Stomach (tissue), 4 donors: Measurements from ENCODE around the gene SLC22A14.

ENCODE experiments used
- CTCF ChIP-seq, 7 experiments: fragments of 450-650 bp in 4 of 7; fragments of 200-600 bp in 3 of 7; sonication (generic) in 3 of 7; IDR thresholded peaks; one replicate each; pipeline ENCODE4 v1.5.1; 2016 to 2019; ENCODE audit warnings: antibody characterized with exemption in 7 of 7, control low read depth in 2 of 7, mild to moderate bottlenecking in 1 of 7
- EP300 ChIP-seq: sonication (generic); formaldehyde crosslinking; IDR thresholded peaks from one replicate; pipeline ENCODE4 v1.6.1; 2017; ENCODE audit warnings: antibody characterized with exemption
- POLR2A ChIP-seq, 4 donors: fragments of 450-650 bp; IDR thresholded peaks; one replicate each; pipeline ENCODE4 v1.6.1; 2016; ENCODE audit warnings: antibody characterized with exemption in 4 of 4, control low read depth in 2 of 4, mild to moderate bottlenecking in 1 of 4, moderate library complexity in 1 of 4
- POLR2AphosphoS5 ChIP-seq, 3 donors: sonication (generic); formaldehyde crosslinking; IDR thresholded peaks; one replicate each; pipeline ENCODE4 v1.6.1; 2016; ENCODE audit warnings: antibody characterized with exemption in 3 of 3

- no peak for TF ChIP-seq CTCF (IDR thresholded peaks at IDR 0.05)
- TF ChIP-seq POLR2AphosphoS5 (IDR thresholded peaks at IDR 0.05): no peak
- TF ChIP-seq EP300: no peak
- TF ChIP-seq POLR2A (IDR thresholded peaks at IDR 0.05): no peak
Measured at GRCh38 chr3:38238416-38239008, 43.6 kb upstream of the SLC22A14 start.
